Activated CD4-positive, alpha-beta memory T cell treated with anti-CD3 and anti-CD28 coated beads, Interleukin-2, amount 10 ng/mL, durations not matched to agents 7 days and 5 days (primary cell): ENCODE measurements around the gene PPM1J. TPM values are rescaled to one million over a fixed set of nuclear protein-coding genes. Genes with fewer than 3 reads are reported as not detected.
A peak's percentile ranks its signal among the peaks of the same experiment; 100 is the strongest.

Source experiments
- CTCF ChIA-PET: fragments of 350-600 bp; sonication (Branson Sonifier 250); formaldehyde crosslinking; loops from one replicate; lab custom pipeline; 2021; ENCODE audit warnings: antibody characterized with exemption, inconsistent platforms; lab: Charles Lee
- POLR2A ChIA-PET: fragments of 350-600 bp; sonication (Branson Sonifier 250); formaldehyde crosslinking; loops from one replicate; lab custom pipeline; 2021; ENCODE audit warnings: antibody characterized with exemption; lab: Charles Lee
- DNase-seq: peaks from one replicate; pipeline ENCODE4 v3.0.0-alpha.2; 2020
- H3K27ac Mint-ChIP-seq: one replicate; pipeline ENCODE4 v1.8.0; 2021; ENCODE audit warnings: mild to moderate bottlenecking, mixed read lengths
- H3K27me3 Mint-ChIP-seq: one replicate; pipeline ENCODE4 v1.8.0; 2021; ENCODE audit warnings: mixed read lengths
- H3K36me3 Mint-ChIP-seq: one replicate; pipeline ENCODE4 v1.8.0; 2021; ENCODE audit warnings: low read depth, mixed read lengths
- H3K4me1 Mint-ChIP-seq: one replicate; pipeline ENCODE4 v1.8.0; 2021; ENCODE audit warnings: mixed read lengths
- H3K4me3 Mint-ChIP-seq: one replicate; pipeline ENCODE4 v1.8.0; 2021; ENCODE audit warnings: mild to moderate bottlenecking, mixed read lengths
- H3K9me3 Mint-ChIP-seq: one replicate; pipeline ENCODE4 v1.8.0; 2021; ENCODE audit warnings: mixed read lengths
- total RNA-seq, 2 experiments: library from RNA; stranded (reverse); gene quantifications; one replicate each; pipeline ENCODE4 v1.2.3, GENCODE V29; 2021

Gene PPM1J
- total RNA-seq, 2 experiments from 2014 or later, result not detected

- DNase-seq, result peak; percentile 41
- Mint-ChIP-seq H3K9me3 (no peaks in the 10 kb centered on the region), H3K4me3 (peak overlapping the region; percentile 96), H3K27me3 (no peaks in the 10 kb centered on the region), H3K36me3 (peaks cover 76% of the 10 kb centered on the region), H3K27ac (peak overlapping the region; percentile 91), H3K4me1 (peaks cover 40% of the 10 kb centered on the region)
- ChIA-PET CTCF (interaction anchor here (0.5 to 3.2 kb wide), 14 partner anchors 10 to 398 kb away, joined by 3 to 22 read pairs (median 6); partner anchors contain the start of genes LRIG2 and PPM1J), POLR2A (interaction anchor here (0.8 to 5.2 kb wide), 26 partner anchors 9 to 284 kb away, joined by 3 to 101 read pairs (median 5); partner anchors contain the start of genes CAPZA1, PPM1J, RHOC and ST7L)
Observed at GRCh38 chr1:112674986-112675727, 40.0 kb downstream of the PPM1J start.

GRCh38 chr1:112674440-112674985 lies 40.6 kb downstream of the PPM1J start, which contains the start of gene MOV10:
Gene MOV10, plus strand, starts transcription at chr1:112674659. Its CDS starts 254 bp downstream, at chr1:112674913.
- H3K27me3 Mint-ChIP-seq, result no peaks in the 10 kb centered on the region
- H3K27ac Mint-ChIP-seq, result peak within 1 kb of the TSS; percentile 91
- H3K36me3 Mint-ChIP-seq, result peaks cover 76% of the 10 kb centered on the region
- peak within 1 kb of the TSS; percentile 96 for H3K4me3 Mint-ChIP-seq
- POLR2A ChIA-PET, result interaction anchor here (0.8 to 5.2 kb wide), 26 partner anchors 9 to 283 kb away, joined by 3 to 101 read pairs (median 5); partner anchors contain the start of genes CAPZA1, PPM1J, RHOC and ST7L
- peak; percentile 71 for DNase-seq
- H3K9me3 Mint-ChIP-seq, result no peaks in the 10 kb centered on the region
- CTCF ChIA-PET, result interaction anchor here (0.6 to 3.2 kb wide), 15 partner anchors 9 to 928 kb away, joined by 3 to 22 read pairs (median 5); partner anchors contain the start of genes LRIG2 and PPM1J
- H3K4me1 Mint-ChIP-seq, result peaks cover 43% of the 10 kb centered on the region

- no peak for DNase-seq
- peaks cover 48% of the 10 kb centered on the region for H3K4me1 Mint-ChIP-seq
- H3K36me3 Mint-ChIP-seq, result peaks cover 79% of the 10 kb centered on the region
Observed at GRCh38 chr1:112673592-112674439, 41.3 kb downstream of the PPM1J start.

GRCh38 chr1:112672842-112673241 lies 42.3 kb downstream of the PPM1J start:
- DNase-seq, result no peak
- H3K4me3 Mint-ChIP-seq, result no peak overlapping the region
- ChIA-PET POLR2A (interaction anchor here (3.7 to 5.2 kb wide), 5 partner anchors 10 to 53 kb away, joined by 19 to 101 read pairs (median 49); partner anchors contain the start of genes CAPZA1, PPM1J, RHOC and ST7L), CTCF (interaction anchor here (1.5 to 3.2 kb wide), 8 partner anchors 8 to 281 kb away, joined by 3 to 15 read pairs (median 8); partner anchors contain the start of genes PPM1J and RHOC)
- no peaks in the 10 kb centered on the region for H3K9me3 Mint-ChIP-seq
- peaks cover 83% of the 10 kb centered on the region for H3K36me3 Mint-ChIP-seq
- H3K27me3 Mint-ChIP-seq, result no peaks in the 10 kb centered on the region
- H3K27ac Mint-ChIP-seq, result no peak overlapping the region
- peaks cover 53% of the 10 kb centered on the region for H3K4me1 Mint-ChIP-seq

More at GRCh38 chr1:112673592-112674439, 41.3 kb downstream of the PPM1J start:
- Mint-ChIP-seq H3K27ac (peak overlapping the region; percentile 91), H3K9me3 (no peaks in the 10 kb centered on the region), H3K27me3 (no peaks in the 10 kb centered on the region), H3K4me3 (peak overlapping the region; percentile 96)
- CTCF ChIA-PET, result interaction anchor here (0.6 to 3.2 kb wide), 16 partner anchors 8 to 927 kb away, joined by 3 to 22 read pairs (median 6); partner anchors contain the start of genes LRIG2, PPM1J and RHOC
- POLR2A ChIA-PET, result interaction anchor here (0.8 to 5.2 kb wide), 20 partner anchors 11 to 283 kb away, joined by 3 to 101 read pairs (median 6); partner anchors contain the start of genes CAPZA1, PPM1J, RHOC and ST7L

GRCh38 chr1:112672009-112672408 lies 43.1 kb downstream of the PPM1J start:
- H3K27me3 Mint-ChIP-seq, result no peaks in the 10 kb centered on the region
- no peak overlapping the region for H3K27ac Mint-ChIP-seq
- H3K36me3 Mint-ChIP-seq, result peaks cover 85% of the 10 kb centered on the region
- H3K4me1 Mint-ChIP-seq, result peaks cover 56% of the 10 kb centered on the region
- H3K4me3 Mint-ChIP-seq, result no peak overlapping the region
- H3K9me3 Mint-ChIP-seq, result no peaks in the 10 kb centered on the region
- no peak for DNase-seq
- CTCF ChIA-PET, result interaction anchor here (1.2 to 2.3 kb wide), 3 partner anchors 11 to 36 kb away, joined by 4 to 10 read pairs (median 5); partner anchors contain the start of gene RHOC
- POLR2A ChIA-PET, result interaction anchor here (4.7 to 5.2 kb wide), 4 partner anchors 9 to 52 kb away, joined by 32 to 101 read pairs (median 50); partner anchors contain the start of genes CAPZA1, PPM1J, RHOC and ST7L

- no peaks in the 10 kb centered on the region for H3K9me3 Mint-ChIP-seq
- no peak for DNase-seq
- no peak overlapping the region for H3K4me3 Mint-ChIP-seq
- ChIA-PET CTCF (no interaction called here), POLR2A (interaction anchor here (2.7 kb wide), 1 partner anchor 48 kb away, joined by 24 read pairs; the partner anchor contains the start of genes CAPZA1 and ST7L)
- H3K36me3 Mint-ChIP-seq, result peaks cover 90% of the 10 kb centered on the region
- no peaks in the 10 kb centered on the region for H3K27me3 Mint-ChIP-seq
- H3K27ac Mint-ChIP-seq, result peak overlapping the region; percentile 62
- peaks cover 38% of the 10 kb centered on the region for H3K4me1 Mint-ChIP-seq
Observed at GRCh38 chr1:112666946-112667345, 48.2 kb downstream of the PPM1J start.

- H3K4me3 Mint-ChIP-seq, result no peak overlapping the region
- H3K27me3 Mint-ChIP-seq, result no peaks in the 10 kb centered on the region
- H3K4me1 Mint-ChIP-seq, result peaks cover 38% of the 10 kb centered on the region
- POLR2A ChIA-PET, result interaction anchor here (1.0 to 5.9 kb wide), 2 partner anchors 8 to 14 kb away, joined by 3 to 49 read pairs; partner anchors contain the start of gene MOV10
- H3K27ac Mint-ChIP-seq, result no peak overlapping the region
- H3K36me3 Mint-ChIP-seq, result peaks cover 90% of the 10 kb centered on the region
- no peaks in the 10 kb centered on the region for H3K9me3 Mint-ChIP-seq
- DNase-seq, result no peak
- CTCF ChIA-PET, result interaction anchor here (0.7 kb wide), 1 partner anchor 9 kb away, joined by 3 read pairs; the partner anchor contains the start of gene MOV10
Observed at GRCh38 chr1:112665857-112666256, 49.3 kb downstream of the PPM1J start.

Other genes with a start within 250 kb of the PPM1J start
- gene WNT2B, start 206.4 kb downstream of the PPM1J start, total RNA-seq, result under 1 TPM; 0.08 to 0.15 TPM
- 10 to 100 TPM; 13.7 to 14.0 TPM for gene ST7L, start 96.2 kb downstream of the PPM1J start, total RNA-seq
- 100 to 1,000 TPM; 340 to 342 TPM for gene CAPZA1, start 95.5 kb downstream of the PPM1J start, total RNA-seq
- 100 to 1,000 TPM; 100 to 102 TPM for gene MOV10, start 40.7 kb downstream of the PPM1J start, total RNA-seq
- 10 to 100 TPM; 87.1 to 92.4 TPM for gene RHOC, start 8.2 kb downstream of the PPM1J start, total RNA-seq
- gene SLC16A1, start 240.9 kb upstream of the PPM1J start, total RNA-seq, result 10 to 100 TPM; 59.0 to 61.4 TPM